Liver (tissue), 9 donors: ENCODE measurements around the gene DACH1. TPM values are rescaled to one million over a fixed set of nuclear protein-coding genes. Genes with fewer than 3 reads are reported as not detected.

ENCODE experiments used
- DNase-seq: peaks from one replicate; pipeline ENCODE4 v3.0.0-alpha.2; 2017; ENCODE audit warnings: low spot score
- H3K27ac ChIP-seq, 2 donors: one replicate each; pipeline ENCODE4 v1.7.0; 2013; ENCODE audit warnings: inconsistent platforms in 2 of 2, low read length in 2 of 2, control low read depth in 1 of 2, low read depth in 1 of 2, mild to moderate bottlenecking in 1 of 2
- H3K27me3 ChIP-seq, 4 donors: one replicate each; pipeline versions ENCODE4 v1.6.1 to v1.7.0; 2013; ENCODE audit warnings: low read length in 3 of 4, inconsistent platforms in 1 of 4, mild to moderate bottlenecking in 1 of 4, moderate library complexity in 1 of 4; ENCODE audit not compliant: control insufficient read depth in 4 of 4, insufficient read depth in 4 of 4
- H3K36me3 ChIP-seq, 4 donors: one replicate each; pipeline versions ENCODE4 v1.6.1 to v1.7.0; 2013; ENCODE audit warnings: low read length in 3 of 4, mild to moderate bottlenecking in 3 of 4, low read depth in 1 of 4, moderate library complexity in 1 of 4; ENCODE audit not compliant: control insufficient read depth in 4 of 4, insufficient read depth in 3 of 4
- H3K4me1 ChIP-seq, 4 donors: one replicate each; pipeline versions ENCODE4 v1.6.1 to v1.7.0; 2013; ENCODE audit warnings: low read length in 3 of 4, mild to moderate bottlenecking in 3 of 4, moderate library complexity in 1 of 4; ENCODE audit not compliant: control insufficient read depth in 4 of 4, insufficient read depth in 4 of 4
- H3K4me3 ChIP-seq, 3 donors: one replicate each; pipeline versions ENCODE4 v1.6.1 to v1.7.0; 2013; ENCODE audit warnings: low read length in 3 of 3, control low read depth in 1 of 3, low read depth in 1 of 3, mild to moderate bottlenecking in 1 of 3
- H3K9ac ChIP-seq, 2 donors: one replicate each; pipeline ENCODE4 v1.7.0; 2013; ENCODE audit warnings: low read length in 2 of 2, mild to moderate bottlenecking in 2 of 2, moderate library complexity in 2 of 2, control low read depth in 1 of 2, low read depth in 1 of 2
- H3K9me3 ChIP-seq, 4 donors: one replicate each; pipeline versions ENCODE4 v1.6.1 to v1.7.0; 2013; ENCODE audit warnings: low read length in 3 of 4; ENCODE audit not compliant: control insufficient read depth in 4 of 4
- EGR1 ChIP-seq, 2 donors: IDR thresholded peaks; 2 replicates each; pipeline ENCODE4 v1.6.1; 2016 to 2018; ENCODE audit warnings: antibody characterized with exemption in 2 of 2, low read depth in 2 of 2
- FOXA1 ChIP-seq: IDR thresholded peaks from 2 replicates; pipeline ENCODE4 v1.6.1; 2016; ENCODE audit warnings: antibody characterized with exemption
- FOXA2 ChIP-seq: IDR thresholded peaks from 2 replicates; pipeline ENCODE4 v1.6.1; 2016; ENCODE audit warnings: antibody characterized with exemption
- GABPA ChIP-seq, 2 donors: IDR thresholded peaks in 1 of 2; conservative IDR thresholded peaks in 1 of 2; 2 replicates each; pipeline ENCODE4 v1.6.1; 2016; ENCODE audit warnings: antibody characterized with exemption in 2 of 2, mild to moderate bottlenecking in 1 of 2, moderate library complexity in 1 of 2
- HNF4A ChIP-seq, 2 donors: conservative IDR thresholded peaks; 2 replicates each; pipeline ENCODE4 v1.6.1; 2016; ENCODE audit warnings: antibody characterized with exemption in 2 of 2, mild to moderate bottlenecking in 2 of 2
- HNF4G ChIP-seq: IDR thresholded peaks from 2 replicates; pipeline ENCODE4 v1.6.1; 2016; ENCODE audit warnings: antibody characterized with exemption
- NR2F2 ChIP-seq: IDR thresholded peaks from 2 replicates; pipeline ENCODE4 v1.6.1; 2016; ENCODE audit warnings: antibody characterized with exemption
- RAD21 ChIP-seq, 2 donors: IDR thresholded peaks; 2 replicates each; pipeline ENCODE4 v1.6.1; 2016; ENCODE audit warnings: antibody characterized with exemption in 2 of 2, mild to moderate bottlenecking in 2 of 2
- RXRA ChIP-seq, 2 donors: IDR thresholded peaks; 2 replicates each; pipeline ENCODE4 v1.6.1; 2017 to 2018; ENCODE audit warnings: antibody characterized with exemption in 2 of 2, mild to moderate bottlenecking in 1 of 2
- SP1 ChIP-seq: IDR thresholded peaks from 2 replicates; pipeline ENCODE4 v1.6.1; 2018; ENCODE audit warnings: antibody characterized with exemption, mild to moderate bottlenecking
- TAF1 ChIP-seq: conservative IDR thresholded peaks from 2 replicates; pipeline ENCODE4 v1.6.1; 2016; ENCODE audit warnings: antibody characterized with exemption, mild to moderate bottlenecking
- YY1 ChIP-seq: IDR thresholded peaks from 2 replicates; pipeline ENCODE4 v1.6.1; 2016; ENCODE audit warnings: antibody characterized with exemption, mild to moderate bottlenecking
- WGBS: extraction: QIAGEN DNeasy Blood & Tissue Kit; methylation state at CpG from one replicate; pipeline ENCODE4 v1.1.7; 2013; 5-methylcytosine and 5-hydroxymethylcytosine counted together
- polyA plus RNA-seq, 2 donors: library from polyadenylated mRNA; stranded (reverse) in 1 of 2; unstranded in 1 of 2; fragments of 200-250 nt in 1 of 2; fragments of >200 nt in 1 of 2; fragmentation: Nextera tagmentation in 1 of 2; extraction: Ambion mirVana in 1 of 2; gene quantifications; one replicate each; pipeline versions ENCODE4 v1.2.1 to v1.2.3, GENCODE V29; 2013 to 2015
- total RNA-seq, 2 donors: library from RNA; depleted of rRNA; stranded (reverse); fragments of >200 nt; gene quantifications; one replicate each; pipeline ENCODE4 v1.2.3, GENCODE V29; 2014
- TF ChIP-seq, protein P1 (sequence below): IDR thresholded peaks from 2 replicates; pipeline ENCODE4 v1.6.1; 2016; ENCODE audit warnings: antibody characterized with exemption
- TF ChIP-seq, protein P2 (sequence below): fragments of 150-350 bp; IDR thresholded peaks from 2 replicates; pipeline ENCODE4 v1.5.1; 2017; ENCODE audit warnings: improper control_type of control experiment, low read depth, low read length; ENCODE audit not compliant: missing input control
- TF ChIP-seq, protein P3 (sequence below): IDR thresholded peaks from 2 replicates; pipeline ENCODE4 v1.6.1; 2016; ENCODE audit warnings: antibody characterized with exemption
- TF ChIP-seq, protein P4 (sequence below): IDR thresholded peaks from 2 replicates; pipeline ENCODE4 v1.6.1; 2016; ENCODE audit warnings: antibody characterized with exemption
- TF ChIP-seq, protein P5 (sequence below): IDR thresholded peaks from 2 replicates; pipeline ENCODE4 v1.6.1; 2016; ENCODE audit warnings: antibody characterized with exemption, mild to moderate bottlenecking
- donor health status: healthy.
- donor health status: healthy.
- donor health status: healthy.
- donor health status: healthy.
- donor health status: healthy.

Gene DACH1
- total and polyA plus RNA-seq, 4 donors: 0.28 to 1.9 (median 0.77) TPM

DNA sequence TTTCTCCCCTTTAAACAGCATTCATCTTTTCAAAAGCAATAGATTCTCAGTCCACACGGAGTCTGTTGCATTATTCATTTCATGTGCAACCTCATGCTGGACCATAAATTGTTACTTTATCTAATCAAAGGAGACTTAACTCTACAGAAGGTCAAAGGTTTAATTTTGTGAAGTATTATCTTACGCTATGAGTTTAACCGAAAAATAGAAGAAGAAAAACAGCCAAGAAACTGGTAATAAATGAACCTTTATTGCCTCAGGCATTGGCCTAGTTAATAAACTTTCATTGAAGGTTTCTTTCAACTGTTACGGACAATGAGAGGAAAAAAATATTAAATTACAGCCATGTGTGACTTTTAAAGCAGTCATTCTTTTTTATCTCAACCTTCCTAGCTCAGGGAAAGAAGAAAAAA, 223.6 kb downstream of the DACH1 start:
- no peak for DNase-seq
- 68% methylated on average over 4 of the region's 4 CpGs for WGBS
- no peak for TF ChIP-seq FOXA2
- no peak for TF ChIP-seq FOXA1
- TF ChIP-seq YY1: no peak
- TF ChIP-seq, protein P1, sequence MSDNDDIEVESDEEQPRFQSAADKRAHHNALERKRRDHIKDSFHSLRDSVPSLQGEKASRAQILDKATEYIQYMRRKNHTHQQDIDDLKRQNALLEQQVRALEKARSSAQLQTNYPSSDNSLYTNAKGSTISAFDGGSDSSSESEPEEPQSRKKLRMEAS: no peak
- TF ChIP-seq SP1: no peak
- TF ChIP-seq HNF4A (conservative IDR thresholded peaks at IDR 0.05): no peak
- no peak for TF ChIP-seq TAF1
- no peak for TF ChIP-seq RXRA (IDR thresholded peaks at IDR 0.05)
- TF ChIP-seq, protein P2, sequence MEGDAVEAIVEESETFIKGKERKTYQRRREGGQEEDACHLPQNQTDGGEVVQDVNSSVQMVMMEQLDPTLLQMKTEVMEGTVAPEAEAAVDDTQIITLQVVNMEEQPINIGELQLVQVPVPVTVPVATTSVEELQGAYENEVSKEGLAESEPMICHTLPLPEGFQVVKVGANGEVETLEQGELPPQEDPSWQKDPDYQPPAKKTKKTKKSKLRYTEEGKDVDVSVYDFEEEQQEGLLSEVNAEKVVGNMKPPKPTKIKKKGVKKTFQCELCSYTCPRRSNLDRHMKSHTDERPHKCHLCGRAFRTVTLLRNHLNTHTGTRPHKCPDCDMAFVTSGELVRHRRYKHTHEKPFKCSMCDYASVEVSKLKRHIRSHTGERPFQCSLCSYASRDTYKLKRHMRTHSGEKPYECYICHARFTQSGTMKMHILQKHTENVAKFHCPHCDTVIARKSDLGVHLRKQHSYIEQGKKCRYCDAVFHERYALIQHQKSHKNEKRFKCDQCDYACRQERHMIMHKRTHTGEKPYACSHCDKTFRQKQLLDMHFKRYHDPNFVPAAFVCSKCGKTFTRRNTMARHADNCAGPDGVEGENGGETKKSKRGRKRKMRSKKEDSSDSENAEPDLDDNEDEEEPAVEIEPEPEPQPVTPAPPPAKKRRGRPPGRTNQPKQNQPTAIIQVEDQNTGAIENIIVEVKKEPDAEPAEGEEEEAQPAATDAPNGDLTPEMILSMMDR: no peak
- no peak for TF ChIP-seq NR2F2
- no peak for TF ChIP-seq RAD21 (IDR thresholded peaks at IDR 0.05)
- TF ChIP-seq, protein P3, sequence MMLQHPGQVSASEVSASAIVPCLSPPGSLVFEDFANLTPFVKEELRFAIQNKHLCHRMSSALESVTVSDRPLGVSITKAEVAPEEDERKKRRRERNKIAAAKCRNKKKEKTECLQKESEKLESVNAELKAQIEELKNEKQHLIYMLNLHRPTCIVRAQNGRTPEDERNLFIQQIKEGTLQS: no peak
- TF ChIP-seq, protein P4, sequence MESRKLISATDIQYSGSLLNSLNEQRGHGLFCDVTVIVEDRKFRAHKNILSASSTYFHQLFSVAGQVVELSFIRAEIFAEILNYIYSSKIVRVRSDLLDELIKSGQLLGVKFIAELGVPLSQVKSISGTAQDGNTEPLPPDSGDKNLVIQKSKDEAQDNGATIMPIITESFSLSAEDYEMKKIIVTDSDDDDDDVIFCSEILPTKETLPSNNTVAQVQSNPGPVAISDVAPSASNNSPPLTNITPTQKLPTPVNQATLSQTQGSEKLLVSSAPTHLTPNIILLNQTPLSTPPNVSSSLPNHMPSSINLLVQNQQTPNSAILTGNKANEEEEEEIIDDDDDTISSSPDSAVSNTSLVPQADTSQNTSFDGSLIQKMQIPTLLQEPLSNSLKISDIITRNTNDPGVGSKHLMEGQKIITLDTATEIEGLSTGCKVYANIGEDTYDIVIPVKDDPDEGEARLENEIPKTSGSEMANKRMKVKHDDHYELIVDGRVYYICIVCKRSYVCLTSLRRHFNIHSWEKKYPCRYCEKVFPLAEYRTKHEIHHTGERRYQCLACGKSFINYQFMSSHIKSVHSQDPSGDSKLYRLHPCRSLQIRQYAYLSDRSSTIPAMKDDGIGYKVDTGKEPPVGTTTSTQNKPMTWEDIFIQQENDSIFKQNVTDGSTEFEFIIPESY: no peak
- TF ChIP-seq GABPA (IDR thresholded peaks at IDR 0.05 in 1 of 2, conservative IDR thresholded peaks at IDR 0.05 in 1 of 2): no peak
- TF ChIP-seq, protein P5, sequence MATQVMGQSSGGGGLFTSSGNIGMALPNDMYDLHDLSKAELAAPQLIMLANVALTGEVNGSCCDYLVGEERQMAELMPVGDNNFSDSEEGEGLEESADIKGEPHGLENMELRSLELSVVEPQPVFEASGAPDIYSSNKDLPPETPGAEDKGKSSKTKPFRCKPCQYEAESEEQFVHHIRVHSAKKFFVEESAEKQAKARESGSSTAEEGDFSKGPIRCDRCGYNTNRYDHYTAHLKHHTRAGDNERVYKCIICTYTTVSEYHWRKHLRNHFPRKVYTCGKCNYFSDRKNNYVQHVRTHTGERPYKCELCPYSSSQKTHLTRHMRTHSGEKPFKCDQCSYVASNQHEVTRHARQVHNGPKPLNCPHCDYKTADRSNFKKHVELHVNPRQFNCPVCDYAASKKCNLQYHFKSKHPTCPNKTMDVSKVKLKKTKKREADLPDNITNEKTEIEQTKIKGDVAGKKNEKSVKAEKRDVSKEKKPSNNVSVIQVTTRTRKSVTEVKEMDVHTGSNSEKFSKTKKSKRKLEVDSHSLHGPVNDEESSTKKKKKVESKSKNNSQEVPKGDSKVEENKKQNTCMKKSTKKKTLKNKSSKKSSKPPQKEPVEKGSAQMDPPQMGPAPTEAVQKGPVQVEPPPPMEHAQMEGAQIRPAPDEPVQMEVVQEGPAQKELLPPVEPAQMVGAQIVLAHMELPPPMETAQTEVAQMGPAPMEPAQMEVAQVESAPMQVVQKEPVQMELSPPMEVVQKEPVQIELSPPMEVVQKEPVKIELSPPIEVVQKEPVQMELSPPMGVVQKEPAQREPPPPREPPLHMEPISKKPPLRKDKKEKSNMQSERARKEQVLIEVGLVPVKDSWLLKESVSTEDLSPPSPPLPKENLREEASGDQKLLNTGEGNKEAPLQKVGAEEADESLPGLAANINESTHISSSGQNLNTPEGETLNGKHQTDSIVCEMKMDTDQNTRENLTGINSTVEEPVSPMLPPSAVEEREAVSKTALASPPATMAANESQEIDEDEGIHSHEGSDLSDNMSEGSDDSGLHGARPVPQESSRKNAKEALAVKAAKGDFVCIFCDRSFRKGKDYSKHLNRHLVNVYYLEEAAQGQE: no peak
- no peak overlapping the region for H3K9ac ChIP-seq
- no peaks in the 10 kb centered on the region for H3K4me1 ChIP-seq
- H3K9me3 ChIP-seq: no peaks in the 10 kb centered on the region
- no peak overlapping the region for H3K4me3 ChIP-seq
- no peaks in the 10 kb centered on the region for H3K27me3 ChIP-seq
- H3K27ac ChIP-seq: no peak overlapping the region
- H3K36me3 ChIP-seq: no peaks in the 10 kb centered on the region

DNA sequence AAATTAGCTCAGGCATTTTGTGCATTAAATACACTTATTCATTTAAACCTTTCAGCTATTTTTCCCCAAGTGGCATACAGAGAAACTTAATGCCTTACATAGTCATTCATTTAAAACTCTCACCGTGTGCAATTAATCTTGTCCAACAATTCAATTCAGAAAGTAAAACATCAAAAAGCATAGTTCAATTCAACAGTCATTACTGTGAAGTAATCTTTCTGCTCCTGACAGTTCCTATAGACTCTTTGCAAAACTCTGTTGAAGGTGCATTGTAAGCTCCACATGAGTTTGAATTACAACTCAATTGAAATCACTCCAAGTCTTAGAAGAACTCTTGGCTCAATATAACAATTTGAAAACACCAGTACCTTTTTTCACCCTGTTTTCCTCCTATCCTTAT, 228.3 kb downstream of the DACH1 start:
- H3K36me3 ChIP-seq: no peaks in the 10 kb centered on the region
- no peak for DNase-seq
- no peaks in the 10 kb centered on the region for H3K9me3 ChIP-seq
- no peaks in the 10 kb centered on the region for H3K27me3 ChIP-seq
- 84% methylated on average over 1 of the region's 1 CpG for WGBS
- no peak overlapping the region for H3K27ac ChIP-seq
- no peak overlapping the region for H3K4me3 ChIP-seq
- no peaks in the 10 kb centered on the region for H3K4me1 ChIP-seq
- no peak overlapping the region for H3K9ac ChIP-seq
- TF ChIP-seq SP1 (no peak), YY1 (no peak), TAF1 (no peak), EGR1 (IDR thresholded peaks at IDR 0.05; ENCODE audit: low read depth in 2 of 2) (no peak), RXRA (IDR thresholded peaks at IDR 0.05) (no peak), HNF4G (no peak)
- TF ChIP-seq, protein P3: no peak
- TF ChIP-seq, protein P1: no peak
- TF ChIP-seq, protein P5: no peak
- TF ChIP-seq, protein P2: no peak
